Measurements from ENCODE around the gene GNAZ. TPM values are rescaled to one million over a fixed set of nuclear protein-coding genes. Genes with fewer than 3 reads are reported as not detected.

The GNAZ gene
- total RNA-seq, 1 experiment from 2014 or later = 5.0 TPM

DNA sequence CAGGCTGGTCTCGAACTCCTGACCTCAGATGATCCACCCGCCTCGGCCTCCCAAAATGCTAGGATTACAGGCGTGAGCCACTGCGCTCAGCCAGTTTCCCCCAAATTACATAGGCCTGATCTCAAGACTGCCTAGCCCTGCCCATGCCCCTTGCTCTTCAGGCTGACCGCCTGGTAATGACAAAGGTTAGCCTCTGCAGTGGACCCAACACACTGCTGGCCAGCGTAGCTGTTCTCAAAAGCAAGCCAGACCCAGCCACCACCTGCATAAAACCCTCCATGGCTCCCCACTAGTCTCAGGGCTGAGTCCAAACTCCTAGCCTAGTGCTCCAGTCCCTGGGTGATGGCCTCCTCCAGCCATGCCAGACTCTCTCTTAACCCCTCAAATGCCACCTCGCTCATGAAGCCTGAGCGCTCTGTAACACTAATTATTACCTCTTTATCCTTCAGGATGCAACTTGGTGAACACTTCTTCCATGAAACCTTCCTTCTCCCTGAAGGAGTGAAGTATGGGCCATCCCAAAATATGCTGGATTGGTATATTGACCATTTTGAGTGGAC is 72.3 kb downstream of the GNAZ start:
- Mint-ChIP-seq H3K27me3 (ENCODE audit: low read depth) (peaks cover 55% of the 10 kb centered on the region), H3K9me3 (no peaks in the 10 kb centered on the region; a peak in 1 of 5 replicates), H3K4me1 (peaks cover 14 to 32% of the 10 kb centered on the region in 2 experiments), H3K4me3 (peak overlapping the region in 1 of 2 experiments; percentile 9; a peak in 1 of 5 replicates), H3K36me3 (ENCODE audit: insufficient read depth in 1 of 3, low read depth in 3 of 3) (no peaks in the 10 kb centered on the region), H3K27ac (peak overlapping the region in 2 of 3 experiments; percentile 35 to 76; a peak in 2 of 7 replicates)
- no peak overlapping the region for H2AFZ ChIP-seq (ENCODE audit: low read length)
- no peaks in the 10 kb centered on the region for H4K20me1 ChIP-seq (ENCODE audit: control insufficient read depth, insufficient read depth, insufficient read length)
- H2AK5ac ChIP-seq (ENCODE audit: insufficient read length, low read length) = no peak overlapping the region
- H4K91ac ChIP-seq (ENCODE audit: insufficient read length, low read depth, low read length) = no peak overlapping the region
- peak overlapping the region; percentile 33 for H2BK20ac ChIP-seq (ENCODE audit: low read depth, low read length, poor library complexity, severe bottlenecking)
- no peak overlapping the region for H4K8ac ChIP-seq (replicated peaks; ENCODE audit: insufficient read length, low read depth, low read length)
- peaks cover 5% of the 10 kb centered on the region for H3K23me2 ChIP-seq (ENCODE audit: insufficient read length, low read depth, low read length, poor library complexity, severe bottlenecking)
- H3K23ac ChIP-seq (ENCODE audit: insufficient read length, low read depth, low read length) = no peak overlapping the region
- no peak overlapping the region for H2BK15ac ChIP-seq (ENCODE audit: low read depth, low read length)
- H3K4me1 ChIP-seq (ENCODE audit: insufficient read depth, low read length) = no peaks in the 10 kb centered on the region; the same call in 1 of the 2 replicates
- no peak overlapping the region for H2BK5ac ChIP-seq (ENCODE audit: insufficient read length, low read length)
- no CpG with 5 or more reads among the region's 9 CpGs for WGBS (ENCODE audit: extremely low coverage, insufficient read length, low lambda C conversion rate)
- no peak overlapping the region for H3K56ac ChIP-seq (ENCODE audit: insufficient read length, low read depth, low read length)
- TF ChIP-seq, protein P1, sequence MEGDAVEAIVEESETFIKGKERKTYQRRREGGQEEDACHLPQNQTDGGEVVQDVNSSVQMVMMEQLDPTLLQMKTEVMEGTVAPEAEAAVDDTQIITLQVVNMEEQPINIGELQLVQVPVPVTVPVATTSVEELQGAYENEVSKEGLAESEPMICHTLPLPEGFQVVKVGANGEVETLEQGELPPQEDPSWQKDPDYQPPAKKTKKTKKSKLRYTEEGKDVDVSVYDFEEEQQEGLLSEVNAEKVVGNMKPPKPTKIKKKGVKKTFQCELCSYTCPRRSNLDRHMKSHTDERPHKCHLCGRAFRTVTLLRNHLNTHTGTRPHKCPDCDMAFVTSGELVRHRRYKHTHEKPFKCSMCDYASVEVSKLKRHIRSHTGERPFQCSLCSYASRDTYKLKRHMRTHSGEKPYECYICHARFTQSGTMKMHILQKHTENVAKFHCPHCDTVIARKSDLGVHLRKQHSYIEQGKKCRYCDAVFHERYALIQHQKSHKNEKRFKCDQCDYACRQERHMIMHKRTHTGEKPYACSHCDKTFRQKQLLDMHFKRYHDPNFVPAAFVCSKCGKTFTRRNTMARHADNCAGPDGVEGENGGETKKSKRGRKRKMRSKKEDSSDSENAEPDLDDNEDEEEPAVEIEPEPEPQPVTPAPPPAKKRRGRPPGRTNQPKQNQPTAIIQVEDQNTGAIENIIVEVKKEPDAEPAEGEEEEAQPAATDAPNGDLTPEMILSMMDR (conservative IDR thresholded peaks at IDR 0.05) = no peak
- H3T11ph ChIP-seq (ENCODE audit: low read length) = no peak overlapping the region
- H2BK120ac ChIP-seq (ENCODE audit: low read depth, low read length, poor library complexity, severe bottlenecking) = no peak overlapping the region
- no peaks in the 10 kb centered on the region for H3K79me1 ChIP-seq (ENCODE audit: insufficient read depth, low read depth, low read length, poor library complexity, severe bottlenecking)
- H2BK12ac ChIP-seq (ENCODE audit: insufficient read length, low read depth, low read length) = no peak overlapping the region
- no peaks in the 10 kb centered on the region; the same call in 1 of the 2 replicates for H3K27me3 ChIP-seq (ENCODE audit: insufficient read depth, low read length)
- H3K27ac ChIP-seq (ENCODE audit: insufficient read length, low read depth, low read length) = no peak overlapping the region
- H3K18ac ChIP-seq (ENCODE audit: insufficient read length, low read depth, low read length) = no peak overlapping the region
- no peak for DNase-seq
- no peaks in the 10 kb centered on the region for H3K79me2 ChIP-seq (ENCODE audit: insufficient read depth, low read length)
- H3K14ac ChIP-seq (ENCODE audit: insufficient read depth, low read length) = no peak overlapping the region
- no peak overlapping the region for H3K4me2 ChIP-seq (ENCODE audit: insufficient read depth, insufficient read length, low read length)
- no peak overlapping the region for H3K4ac ChIP-seq (ENCODE audit: low read depth, low read length)
- H3K9me3 ChIP-seq (ENCODE audit: control insufficient read depth, low read depth, low read length) = no peaks in the 10 kb centered on the region
- H4K5ac ChIP-seq (ENCODE audit: insufficient read length, low read depth, low read length) = no peak overlapping the region
- no peak overlapping the region for H3K9ac ChIP-seq (ENCODE audit: extremely low read depth, insufficient read length, low read length)
